NK-92 (cell line): Measurements from ENCODE around the gene GINM1.

Source experiments
- DNase-seq: peaks from one replicate; lab custom pipeline; 2025; ENCODE audit not compliant: unreplicated experiment; lab: John Stamatoyannopoulos, UW

The GINM1 gene

DNA sequence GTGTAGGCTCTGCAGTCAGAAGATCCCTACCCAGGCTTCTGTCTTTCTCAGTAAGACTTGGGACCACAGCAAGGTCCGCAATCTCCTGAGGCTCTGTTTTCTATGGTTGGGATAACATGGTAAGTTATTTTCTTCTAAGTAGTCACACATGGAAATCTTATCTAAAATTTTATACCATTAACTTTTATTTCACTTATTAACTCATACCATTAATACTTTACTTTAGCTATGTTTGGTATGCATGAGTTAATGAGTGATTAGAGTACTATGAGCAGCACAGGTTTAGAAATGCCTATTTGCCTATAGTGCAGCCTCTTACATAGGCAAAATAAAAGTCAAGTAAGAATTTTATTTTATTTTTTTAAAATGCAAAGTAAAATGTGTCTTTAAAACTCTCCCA lies 27.2 kb downstream of the GINM1 start:
- DNase-seq: no peak

DNA sequence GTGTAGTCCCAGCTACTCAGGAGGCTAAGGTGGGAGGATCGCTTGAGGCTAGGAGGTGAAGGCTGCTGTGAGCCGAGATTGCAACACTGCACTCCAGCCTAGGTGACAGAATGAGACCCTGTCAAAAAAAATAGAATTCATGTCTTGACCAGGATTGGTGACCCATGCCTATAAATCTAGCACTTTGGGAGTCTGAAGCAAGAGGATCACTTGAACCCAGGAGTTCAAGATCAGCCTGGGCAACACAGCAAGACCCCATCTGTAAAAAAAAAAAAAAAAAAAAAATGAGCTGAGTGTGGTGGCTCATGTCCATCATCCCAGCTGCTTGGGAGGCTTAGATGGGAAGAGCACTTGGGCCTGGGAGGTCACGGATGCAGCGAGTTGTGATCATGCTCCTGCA lies 34.3 kb downstream of the GINM1 start:
- DNase-seq: no peak

DNA sequence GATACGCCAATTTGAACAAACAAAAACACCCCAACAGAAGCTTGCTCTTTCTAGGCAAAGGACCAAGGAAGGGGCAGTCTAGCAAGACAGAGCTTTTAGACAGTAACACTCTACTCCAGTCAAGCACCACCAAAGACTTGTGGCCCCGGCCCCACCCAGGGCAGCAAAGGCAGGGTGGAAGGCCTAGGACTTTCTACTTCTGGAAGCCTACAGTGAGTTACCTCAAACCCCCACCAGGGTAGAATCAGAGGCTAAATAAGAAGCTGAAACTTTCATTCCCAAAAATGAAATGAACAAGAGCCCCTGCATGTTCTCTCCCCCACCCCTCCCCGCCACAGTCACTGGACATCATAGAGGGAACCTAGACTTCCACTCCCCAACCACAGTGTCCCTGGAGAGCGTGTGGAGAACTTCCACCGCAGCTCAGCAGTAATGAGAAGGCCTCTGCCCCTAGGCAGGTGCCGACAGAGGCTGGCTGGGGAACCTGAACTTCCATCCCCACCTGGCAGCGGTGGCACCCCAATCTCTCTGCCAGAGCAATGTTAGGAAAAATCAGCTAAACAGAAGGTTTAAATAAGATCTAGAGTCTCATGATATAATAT lies 42.3 kb downstream of the GINM1 start:
- no peak for DNase-seq

DNA sequence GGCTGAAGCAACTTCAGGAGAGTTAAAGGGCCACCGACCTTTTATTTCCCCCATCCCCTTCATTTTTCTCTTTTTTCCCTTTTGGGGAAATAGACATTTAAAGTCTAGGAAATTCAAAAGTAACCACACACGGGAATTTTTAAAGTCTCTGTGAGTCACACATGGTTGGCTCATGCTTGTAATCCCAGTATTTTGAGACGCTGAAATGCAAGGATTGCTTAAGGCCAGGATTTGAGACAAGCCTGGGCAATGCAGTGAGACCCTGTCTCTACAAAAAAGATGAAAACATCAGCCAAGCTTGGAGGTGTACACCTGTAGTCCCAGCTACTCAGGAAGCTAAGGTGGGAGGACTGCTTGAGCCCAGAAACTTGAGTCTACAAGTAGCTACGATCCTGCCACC lies 48.2 kb downstream of the GINM1 start:
- DNase-seq: no peak

DNA sequence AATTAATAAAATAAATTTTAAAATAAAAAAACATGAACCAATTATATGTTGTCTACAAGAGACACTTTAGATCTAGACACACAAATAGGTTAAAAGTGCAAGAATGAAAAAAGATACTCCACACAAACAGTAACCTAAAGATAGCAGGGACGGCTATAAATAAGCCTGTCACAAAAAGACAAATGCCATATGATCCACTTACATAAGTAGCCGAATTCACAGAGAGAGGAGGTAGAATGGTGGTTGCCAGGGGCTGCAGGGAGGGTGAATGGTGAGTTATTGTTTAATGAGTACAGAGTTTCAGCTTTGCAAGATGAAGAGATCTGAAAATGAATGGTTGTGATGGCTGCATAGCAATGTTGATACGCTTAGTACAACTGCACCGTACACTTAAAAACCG lies 49.6 kb downstream of the GINM1 start:
- no peak for DNase-seq

DNA sequence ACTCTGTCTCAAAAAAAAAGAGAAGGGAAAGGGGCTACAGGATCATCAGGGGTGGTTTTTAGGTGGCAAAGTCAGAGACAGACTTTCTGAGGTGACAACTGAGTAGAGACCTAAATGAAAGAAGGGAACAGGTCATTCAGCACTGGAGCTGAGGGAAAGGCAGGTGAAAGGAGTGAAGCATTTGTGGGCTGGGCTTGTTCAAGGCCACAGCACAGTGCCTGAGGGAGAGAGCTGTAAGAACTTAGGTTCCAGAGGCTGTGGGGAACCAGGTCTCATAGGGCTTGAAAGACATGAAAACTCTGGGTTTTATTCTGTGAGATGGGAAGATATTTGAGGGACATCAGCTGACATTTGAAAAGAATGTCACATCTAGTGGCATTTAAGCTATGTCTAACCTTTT lies 61.5 kb downstream of the GINM1 start:
- DNase-seq: no peak

DNA sequence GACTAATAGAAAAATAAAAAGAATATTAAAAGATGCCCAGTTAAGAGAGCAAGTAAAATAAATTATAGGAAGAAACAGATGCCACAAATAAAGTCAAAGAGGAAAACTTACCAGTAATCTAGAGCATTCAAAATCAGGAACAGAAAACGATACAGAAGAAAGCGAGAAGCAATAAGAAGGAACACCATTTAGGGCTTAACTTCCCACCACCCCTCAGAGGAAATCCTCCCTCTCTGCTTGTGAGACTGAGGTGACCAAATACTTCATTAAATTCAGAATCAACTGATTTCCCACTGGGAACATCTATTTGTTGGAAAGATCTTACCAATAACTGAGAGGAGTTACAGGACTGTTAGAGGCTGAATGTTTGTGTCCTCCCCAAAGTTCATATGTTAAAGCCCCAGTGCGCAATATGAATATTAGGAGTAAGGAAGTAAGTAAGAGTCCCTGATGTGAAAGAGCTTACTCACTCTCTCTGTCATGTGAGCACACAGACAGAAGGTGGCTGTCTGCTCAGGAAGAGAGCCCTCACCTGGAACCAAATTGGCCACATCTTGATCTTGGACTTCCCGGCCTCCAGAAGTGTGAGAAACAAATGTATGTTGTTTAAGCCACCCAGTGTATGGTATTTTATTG lies 62.8 kb downstream of the GINM1 start:
- DNase-seq: no peak

DNA sequence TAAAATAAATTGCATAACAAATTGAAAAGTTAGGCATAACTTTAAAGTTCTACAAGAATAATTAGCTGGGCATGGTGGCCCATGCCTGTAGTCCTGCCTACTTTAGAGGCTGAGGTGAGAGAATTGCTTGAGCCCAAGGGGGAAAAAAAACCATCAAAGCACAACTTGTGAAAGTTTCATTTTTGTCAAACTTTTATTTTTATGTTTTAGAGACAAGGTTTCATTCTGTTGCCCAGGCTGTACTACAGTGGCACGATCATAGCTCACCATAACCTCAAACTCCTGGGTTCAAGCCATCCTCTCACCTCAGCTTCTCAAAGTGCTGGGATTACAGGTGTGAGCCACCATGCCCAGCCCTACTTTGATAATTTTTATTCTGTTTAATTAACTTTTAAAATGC lies 68.1 kb downstream of the GINM1 start:
- no peak for DNase-seq

DNA sequence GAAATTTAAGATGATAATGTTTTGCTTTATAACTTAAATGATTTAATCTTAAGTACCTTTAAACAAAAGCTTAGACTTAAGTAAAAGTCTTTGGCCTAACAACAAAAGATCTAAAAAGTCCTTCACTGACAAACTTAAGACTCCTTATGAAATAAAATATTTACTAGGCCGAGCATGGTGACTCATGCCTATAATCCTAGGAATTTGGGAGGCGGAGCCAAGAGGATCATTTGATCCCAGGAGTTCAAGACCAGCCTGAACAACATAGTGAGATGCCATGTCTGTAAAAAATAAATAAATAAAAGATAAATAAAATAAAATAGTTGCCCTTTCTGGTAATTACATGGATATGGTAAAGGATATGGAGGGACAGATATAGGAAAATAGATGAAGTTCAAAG lies 69.9 kb downstream of the GINM1 start:
- DNase-seq: no peak
